GM19438 (cell line): Measurements from ENCODE around the gene NPFFR1.
A peak's percentile ranks its signal among the peaks of the same experiment; 100 is the strongest.

Experiments
- ATAC-seq: cut with Tn5 transposase; IDR thresholded peaks from one replicate; pipeline ENCODE4 v1.9.1; 2021; ENCODE audit warnings: low read depth; ENCODE audit not compliant: unreplicated experiment

NPFFR1 gene, protein sequence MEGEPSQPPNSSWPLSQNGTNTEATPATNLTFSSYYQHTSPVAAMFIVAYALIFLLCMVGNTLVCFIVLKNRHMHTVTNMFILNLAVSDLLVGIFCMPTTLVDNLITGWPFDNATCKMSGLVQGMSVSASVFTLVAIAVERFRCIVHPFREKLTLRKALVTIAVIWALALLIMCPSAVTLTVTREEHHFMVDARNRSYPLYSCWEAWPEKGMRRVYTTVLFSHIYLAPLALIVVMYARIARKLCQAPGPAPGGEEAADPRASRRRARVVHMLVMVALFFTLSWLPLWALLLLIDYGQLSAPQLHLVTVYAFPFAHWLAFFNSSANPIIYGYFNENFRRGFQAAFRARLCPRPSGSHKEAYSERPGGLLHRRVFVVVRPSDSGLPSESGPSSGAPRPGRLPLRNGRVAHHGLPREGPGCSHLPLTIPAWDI

GRCh38 chr10:70283445-70284399 is at the start of gene NPFFR1:
Gene NPFFR1, minus strand, starts transcription at chr10:70284004. Its CDS starts 328 bp downstream, at chr10:70283676.
- no peak for ATAC-seq

DNA sequence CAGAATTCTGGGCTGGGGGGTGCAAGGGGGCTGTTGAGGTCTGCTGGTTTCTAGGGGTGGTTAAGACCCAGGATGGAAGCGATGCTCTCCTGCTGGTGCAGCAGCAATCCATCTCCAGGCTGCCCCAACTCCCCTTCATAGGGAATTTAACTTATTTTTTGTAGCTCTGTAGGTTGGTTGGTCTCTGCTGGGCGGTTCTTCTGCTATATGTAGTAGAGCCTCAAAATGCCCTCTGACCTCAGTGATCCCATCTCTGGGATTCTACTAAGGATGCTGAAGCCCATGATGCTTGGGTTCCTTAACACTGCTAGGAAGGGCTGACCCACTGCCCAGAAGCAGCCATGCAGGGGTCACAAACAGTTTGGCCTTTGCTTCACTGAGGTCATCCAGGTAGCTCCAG is 49.5 kb upstream of the NPFFR1 start:
- no peak for ATAC-seq

- ATAC-seq: peak; percentile 85
Observed at GRCh38 chr10:70331486-70332268, 47.9 kb upstream of the NPFFR1 start.

- no peak for ATAC-seq
Observed at GRCh38 chr10:70331160-70331485, 47.3 kb upstream of the NPFFR1 start.

DNA sequence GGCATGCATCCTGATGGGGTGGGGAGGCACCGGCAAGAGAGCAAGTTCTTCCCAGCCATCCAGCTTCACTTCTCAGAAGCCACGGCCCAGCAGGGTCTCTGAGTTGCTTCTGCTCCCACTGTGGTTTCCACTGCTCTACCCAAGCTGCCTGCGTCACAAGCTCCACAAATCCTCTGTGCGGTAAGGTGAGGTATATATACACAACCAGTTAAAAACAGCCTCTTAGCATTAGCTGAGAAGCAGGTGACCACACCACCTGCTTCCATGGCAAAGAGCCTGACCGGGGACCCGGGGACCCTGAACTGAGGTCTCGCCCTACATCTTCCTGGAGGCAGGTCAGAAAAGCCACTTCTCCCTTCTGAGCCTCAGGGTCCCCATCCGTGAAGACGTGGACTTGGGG is 46.9 kb upstream of the NPFFR1 start:
- ATAC-seq: no peak

DNA sequence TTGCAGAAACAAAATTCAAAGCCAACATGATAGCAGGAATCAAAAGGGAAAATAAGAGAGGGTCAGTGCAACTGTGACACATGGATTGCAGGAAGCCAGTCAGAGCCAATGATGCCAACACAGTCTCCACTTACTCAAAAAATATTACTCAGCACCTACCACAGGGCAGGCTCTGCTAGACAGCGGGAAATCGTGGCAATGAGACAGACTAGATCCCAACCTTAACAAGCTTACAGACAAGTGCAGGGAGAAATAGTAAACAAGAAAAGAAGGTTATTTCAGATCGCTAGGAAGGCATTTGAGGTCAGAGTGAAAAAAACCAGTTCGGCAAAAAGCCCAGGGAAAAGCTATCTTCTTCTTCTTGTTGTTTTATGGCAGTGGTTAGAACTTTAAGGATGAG is 45.2 kb upstream of the NPFFR1 start:
- no peak for ATAC-seq

GRCh38 chr10:70328018-70328417 is 44.2 kb upstream of the NPFFR1 start:
- no peak for ATAC-seq

GRCh38 chr10:70324951-70325781 is 41.4 kb upstream of the NPFFR1 start:
- ATAC-seq: no peak

- ATAC-seq: no peak
Observed at GRCh38 chr10:70324339-70324861, 40.6 kb upstream of the NPFFR1 start.

DNA sequence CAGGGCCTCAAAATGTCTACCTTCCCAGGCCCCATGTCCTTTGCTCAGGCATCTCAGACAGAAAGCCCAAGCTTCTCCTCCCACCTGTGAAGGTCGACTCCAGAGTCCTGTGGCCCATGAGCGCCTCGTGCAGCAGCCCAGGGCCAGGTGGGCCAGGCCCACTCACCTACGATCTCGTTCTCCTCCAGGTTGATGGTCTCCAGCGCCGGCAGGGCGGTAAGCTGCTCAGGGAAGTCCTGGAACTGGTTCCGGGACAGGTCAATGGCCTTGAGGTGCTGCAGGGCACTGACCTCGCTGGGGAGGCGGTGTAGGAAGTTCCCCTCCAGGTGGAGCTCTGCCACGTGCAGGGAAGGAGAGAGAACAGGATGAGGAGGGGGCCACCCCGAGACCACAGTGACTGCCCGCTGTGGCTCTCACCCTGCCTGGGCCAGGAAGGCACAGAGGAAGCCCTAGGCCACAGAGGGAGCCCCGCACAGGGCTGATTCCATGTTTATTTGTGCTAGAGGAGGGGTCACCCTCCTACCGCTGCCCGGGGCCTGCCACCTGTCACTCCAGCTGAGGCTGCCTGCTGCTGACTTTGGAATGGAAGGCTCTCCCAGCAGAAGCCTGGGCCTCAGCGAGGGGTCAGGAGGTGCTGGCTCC is 40.0 kb upstream of the NPFFR1 start:
- ATAC-seq: no peak

DNA sequence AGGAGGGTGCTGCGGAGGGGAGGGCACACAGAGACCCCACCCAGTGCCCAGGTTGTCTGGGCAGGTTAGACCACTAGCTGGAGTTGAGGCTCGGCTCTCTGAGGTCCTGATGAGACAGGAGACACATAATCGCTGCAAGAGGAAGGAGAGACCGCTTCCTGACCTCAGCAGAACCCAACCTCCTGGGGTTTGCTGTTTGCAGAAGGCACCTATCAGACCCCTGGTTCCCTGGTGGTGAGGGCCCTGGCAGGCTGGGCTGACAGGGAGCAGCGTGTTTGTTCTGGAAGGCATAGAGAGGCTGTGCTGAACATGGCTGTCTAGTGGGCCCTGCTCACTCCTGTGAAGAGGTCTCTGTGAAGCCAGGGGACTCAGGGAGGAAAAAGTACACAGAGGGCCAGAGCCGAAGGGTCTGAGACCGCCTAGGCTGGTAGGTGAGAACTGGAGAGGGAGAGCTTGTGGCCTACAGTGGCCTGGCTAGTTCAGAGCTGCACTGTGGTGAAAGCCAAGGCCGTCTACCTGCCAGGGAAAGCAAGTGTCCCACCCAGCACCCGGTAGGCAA is 39.4 kb upstream of the NPFFR1 start:
- no peak for ATAC-seq

DNA sequence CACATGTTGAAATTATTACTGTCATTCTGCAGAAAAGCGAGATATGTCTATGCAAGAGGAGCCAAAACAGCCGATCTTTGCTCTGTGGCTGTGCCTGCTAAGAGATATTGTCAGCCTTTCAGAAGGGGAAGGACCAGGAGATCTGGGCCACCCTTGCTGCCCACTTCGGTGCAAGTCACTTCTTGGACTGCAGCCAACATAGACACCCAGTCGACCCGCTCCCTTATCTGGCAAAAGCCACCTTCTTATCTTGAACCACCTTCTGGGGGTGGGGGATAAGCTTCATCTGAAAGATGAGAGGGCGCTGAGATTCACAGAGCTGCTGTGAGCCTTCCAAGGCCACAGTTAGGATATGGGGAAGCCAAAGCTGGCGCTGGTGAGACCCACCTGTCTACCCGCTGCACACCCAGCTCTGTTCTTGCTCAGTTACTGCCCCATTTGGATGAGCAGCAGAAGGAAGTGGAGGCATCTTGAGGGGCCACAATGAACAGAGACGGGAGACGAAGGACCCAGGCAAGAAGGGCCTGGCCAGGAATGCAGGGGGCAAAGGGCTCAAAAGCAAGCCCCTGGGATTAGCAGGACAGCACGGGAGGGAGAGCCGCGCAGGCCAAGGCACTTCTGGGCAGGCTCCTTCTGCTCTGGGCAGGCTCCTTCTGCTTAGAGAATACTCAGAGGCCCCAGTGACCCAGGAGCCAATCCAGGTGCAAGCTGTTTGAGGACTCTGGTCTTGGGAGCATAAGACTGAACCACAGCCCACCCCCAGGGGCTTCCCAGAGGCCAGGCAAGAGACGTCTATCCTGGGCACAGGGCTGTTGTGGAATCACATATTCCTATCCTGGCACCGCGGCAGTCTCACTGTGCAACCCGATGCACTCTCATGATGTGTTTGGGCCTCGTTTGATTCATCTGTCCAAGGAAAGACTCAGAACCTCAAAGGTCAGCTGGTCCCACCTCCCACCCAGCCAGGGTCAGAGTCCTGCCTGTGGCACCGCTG is 38.4 kb upstream of the NPFFR1 start:
- ATAC-seq: no peak

- ATAC-seq: no peak
Observed at GRCh38 chr10:70321233-70321632, 37.4 kb upstream of the NPFFR1 start.

- ATAC-seq: no peak
Observed at GRCh38 chr10:70320751-70321150, 36.9 kb upstream of the NPFFR1 start.

DNA sequence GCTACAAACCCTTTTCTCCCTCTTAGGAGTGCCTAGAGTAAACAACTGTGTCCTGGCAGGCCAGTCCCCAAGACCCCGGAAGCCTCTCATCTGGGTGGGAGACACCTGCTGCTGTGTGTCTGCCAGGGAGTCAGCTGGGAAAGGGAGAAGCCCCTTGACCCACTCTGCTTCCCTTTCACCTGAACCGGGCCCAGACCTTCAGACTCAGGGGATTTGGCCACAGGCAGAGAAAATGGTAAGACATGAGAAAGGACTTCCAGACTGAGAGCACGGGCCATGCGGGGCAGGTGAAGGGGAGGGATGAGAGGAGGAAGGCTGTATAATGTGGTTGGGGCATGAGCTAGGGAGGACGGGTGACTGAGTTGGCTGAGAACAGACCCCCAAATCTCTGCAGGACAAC is 36.0 kb upstream of the NPFFR1 start:
- no peak for ATAC-seq

- ATAC-seq: no peak
Observed at GRCh38 chr10:70319183-70319582, 35.4 kb upstream of the NPFFR1 start.

- no peak for ATAC-seq
Observed at GRCh38 chr10:70317943-70318318, 34.1 kb upstream of the NPFFR1 start.
